ENCODE data around the gene QKI.
"Not testable (repeated sequence)": the region's sequence is repeated elsewhere in the genome, so short reads cannot be mapped to it uniquely, and the experiment has no call there.

Gene QKI

DNA sequence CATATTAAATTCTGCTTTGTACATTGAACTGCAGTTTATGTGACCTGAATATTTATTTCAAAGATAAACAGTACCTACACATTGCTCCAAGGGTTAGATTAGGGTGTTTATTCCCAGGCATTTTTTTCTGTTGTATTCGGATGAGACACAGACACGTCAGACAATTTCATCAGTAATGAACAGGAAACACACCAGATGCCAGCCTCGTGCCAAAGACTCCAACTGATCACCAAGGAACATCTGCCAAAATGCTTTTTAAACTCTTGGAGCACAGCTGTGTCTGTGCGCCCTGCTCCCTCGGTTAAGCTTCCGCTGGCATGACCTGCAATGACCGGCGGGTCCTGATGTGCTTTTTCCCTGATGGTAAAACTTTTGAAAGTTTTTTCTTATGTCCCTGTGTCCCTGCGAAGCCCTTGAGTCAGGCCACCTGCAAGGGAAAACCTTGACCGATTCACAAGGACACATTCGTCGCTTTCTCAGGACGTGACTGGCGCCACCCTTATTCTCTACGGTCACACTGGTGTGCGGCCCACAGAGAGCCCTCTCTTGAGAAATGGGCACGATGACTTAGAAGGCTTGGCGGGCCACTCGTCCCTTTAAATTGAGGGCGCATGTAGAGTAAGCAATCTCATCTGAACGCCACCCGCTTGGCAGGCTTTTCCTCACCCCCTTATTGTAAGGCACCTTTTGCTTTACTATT lies 173.9 kb downstream of the QKI start:
- DNase-seq = no peak

DNA sequence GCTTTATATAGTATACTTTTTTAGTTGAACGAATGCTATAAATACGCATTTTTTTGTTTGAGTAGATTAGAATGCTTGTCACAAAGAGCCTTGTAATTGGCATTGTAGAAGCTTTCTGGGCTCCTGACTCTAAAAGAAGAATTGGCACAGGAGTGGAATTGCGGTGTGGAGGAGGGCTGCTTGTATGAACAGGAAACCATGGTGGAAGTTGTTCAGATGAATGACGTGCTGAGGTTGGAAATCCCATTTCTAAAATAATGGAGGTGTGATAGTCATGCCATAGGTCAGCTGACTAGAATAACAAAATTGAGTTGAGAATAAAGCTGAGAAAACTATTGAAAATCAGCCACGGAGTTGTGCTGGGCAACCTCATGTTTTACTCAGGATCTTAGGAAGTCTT lies 174.9 kb downstream of the QKI start:
- DNase-seq = no peak

DNA sequence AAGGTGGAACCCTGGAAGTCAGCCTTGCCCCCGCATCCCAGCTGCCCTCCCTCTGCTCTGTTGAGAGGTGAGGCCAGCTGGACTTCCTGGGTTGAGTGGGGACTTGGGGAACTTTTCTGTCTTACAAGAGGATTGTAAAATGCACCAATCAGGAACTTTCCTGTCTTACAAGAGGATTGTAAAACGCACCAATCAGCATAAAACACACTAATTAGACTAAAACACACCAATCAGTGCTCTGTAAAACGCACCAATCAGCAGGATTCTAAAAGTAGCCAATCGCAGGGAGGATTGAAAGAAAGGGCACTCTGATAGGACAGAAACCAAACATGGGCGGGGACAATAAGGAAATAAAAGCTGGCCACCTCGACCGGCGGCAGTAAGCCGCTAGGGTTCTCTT lies 175.6 kb downstream of the QKI start:
- DNase-seq = not testable (repeated sequence)

DNA sequence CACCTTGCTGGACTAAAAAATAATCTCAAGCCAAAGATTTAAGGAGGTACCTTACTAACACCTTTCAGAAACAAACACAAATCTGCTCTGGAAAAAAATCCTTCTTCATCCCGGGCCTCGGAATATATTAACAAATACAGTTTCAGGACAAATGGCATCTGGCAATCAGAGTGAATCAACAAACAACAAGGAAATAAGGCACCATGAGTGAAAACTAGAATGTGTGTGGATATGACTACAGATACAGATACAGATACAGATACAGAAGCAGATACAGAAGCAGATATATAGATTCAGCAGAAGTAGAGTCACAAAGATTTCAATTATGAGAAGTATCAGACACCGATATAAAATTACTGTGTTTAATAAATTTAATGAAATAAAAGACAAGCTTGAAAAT lies 178.4 kb downstream of the QKI start:
- DNase-seq = no peak

DNA sequence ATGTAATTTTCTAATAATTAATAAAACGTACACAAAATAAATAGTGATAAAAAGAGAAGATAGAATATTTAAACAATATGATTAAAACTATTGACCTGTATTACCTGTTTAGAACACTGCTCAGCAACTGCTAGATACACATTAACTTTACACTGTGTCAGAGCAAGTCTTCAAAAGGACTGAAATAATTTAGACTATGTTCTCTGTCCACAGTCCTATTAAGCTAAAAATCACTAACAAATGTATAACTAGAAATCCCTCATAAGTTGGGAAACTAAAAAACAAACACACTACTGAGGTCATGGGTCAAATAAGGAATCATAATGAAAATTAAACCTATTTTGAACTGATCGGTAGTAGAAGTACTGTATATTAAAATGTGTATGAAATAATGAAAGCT lies 181.7 kb downstream of the QKI start:
- no peak for DNase-seq

DNA sequence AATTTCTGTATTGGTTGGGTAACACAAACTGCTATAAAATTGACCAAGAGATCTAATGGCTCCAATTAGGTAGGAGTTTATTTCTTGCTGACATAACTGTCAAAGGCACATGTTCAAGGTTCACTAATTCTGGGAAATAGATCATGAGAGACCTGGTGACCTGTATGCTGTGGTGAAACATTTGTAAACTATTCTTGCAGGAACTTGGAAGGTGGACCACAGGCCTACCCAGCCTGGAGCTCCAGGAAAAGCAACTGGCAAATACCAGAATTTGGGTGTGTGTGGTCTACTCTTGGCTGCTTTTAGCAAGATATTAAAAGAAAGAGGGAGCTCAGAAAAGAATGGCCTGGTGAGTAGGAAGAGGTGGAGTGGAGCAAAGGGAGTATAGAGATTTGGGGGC lies 184.6 kb downstream of the QKI start:
- no peak for DNase-seq

DNA sequence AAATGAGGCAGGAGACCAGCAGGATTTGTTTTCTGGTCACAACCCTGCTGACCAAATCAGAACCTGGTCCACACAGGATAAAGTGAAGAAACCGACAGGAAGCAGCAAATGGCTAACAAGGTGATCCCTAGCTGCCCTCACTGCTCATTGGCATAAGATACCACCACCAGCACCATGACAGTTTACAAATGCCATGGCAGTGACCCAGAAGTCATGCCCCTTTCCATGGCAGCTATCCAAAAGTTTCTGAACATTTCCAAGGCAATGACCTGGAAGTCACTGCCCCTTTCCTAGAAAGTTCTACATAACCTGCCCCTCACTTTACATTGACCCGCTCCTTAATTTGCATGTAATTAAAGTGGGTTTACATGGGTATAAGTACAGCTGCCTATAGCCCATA lies 185.2 kb downstream of the QKI start:
- no peak for DNase-seq

DNA sequence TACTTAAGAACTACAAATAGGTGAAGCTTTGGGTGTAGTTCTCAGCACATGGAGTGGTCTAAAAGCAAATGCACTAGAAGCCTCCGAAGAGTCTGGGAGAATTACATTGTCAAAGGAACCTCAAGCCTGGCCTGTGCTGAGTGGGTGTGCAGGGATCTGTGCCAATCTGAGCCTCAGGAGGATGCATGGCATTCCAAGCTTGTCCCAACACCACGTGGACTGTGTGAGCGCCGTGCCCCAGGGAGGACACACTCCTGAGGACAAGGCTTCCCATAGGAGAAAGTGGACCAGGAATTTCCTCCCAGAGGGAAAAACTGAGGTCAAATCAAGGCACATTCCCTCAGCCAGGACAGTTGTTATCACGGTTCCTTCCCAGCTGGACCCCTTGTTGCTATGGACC lies 185.8 kb downstream of the QKI start:
- DNase-seq = no peak

DNA sequence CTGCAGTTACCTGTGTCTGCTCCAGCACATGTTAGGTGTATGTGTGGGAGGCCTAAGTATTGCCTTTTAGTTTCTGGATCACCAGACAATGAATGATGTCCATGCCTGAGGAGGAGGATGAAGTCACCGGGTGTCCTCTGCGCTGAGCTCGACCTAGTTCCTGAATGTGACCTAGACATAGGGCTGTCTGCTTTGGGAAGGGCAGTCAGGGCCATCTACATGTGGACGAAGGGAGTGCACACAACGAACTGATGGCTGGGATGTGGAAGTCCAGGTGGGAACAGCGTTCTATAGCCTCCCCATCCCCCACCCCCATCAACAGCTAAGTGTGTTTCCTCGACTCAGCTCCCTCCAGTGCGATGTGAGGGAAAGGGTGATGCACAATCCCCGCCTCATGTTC lies 186.3 kb downstream of the QKI start:
- no peak for DNase-seq

DNA sequence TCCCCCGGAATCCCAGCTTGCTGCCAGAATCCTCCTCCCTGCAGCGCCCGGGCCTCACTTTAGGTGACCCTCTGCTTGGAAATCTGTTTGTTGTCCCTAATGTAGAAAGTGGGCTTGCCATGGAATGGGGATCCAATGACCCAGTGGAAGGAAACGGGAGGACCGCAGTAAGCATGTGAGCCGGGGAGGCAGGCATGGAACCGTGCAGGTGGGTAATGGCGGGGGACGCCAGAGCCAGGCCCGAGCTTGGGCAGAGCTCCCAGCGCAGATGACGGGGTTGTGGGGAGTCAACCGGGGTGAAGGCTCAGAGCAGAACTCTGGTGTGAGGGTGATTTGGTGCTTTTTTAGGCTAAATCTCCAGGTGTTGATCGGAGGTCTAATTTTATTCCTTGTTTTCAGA lies 188.3 kb downstream of the QKI start:
- no peak for DNase-seq

DNA sequence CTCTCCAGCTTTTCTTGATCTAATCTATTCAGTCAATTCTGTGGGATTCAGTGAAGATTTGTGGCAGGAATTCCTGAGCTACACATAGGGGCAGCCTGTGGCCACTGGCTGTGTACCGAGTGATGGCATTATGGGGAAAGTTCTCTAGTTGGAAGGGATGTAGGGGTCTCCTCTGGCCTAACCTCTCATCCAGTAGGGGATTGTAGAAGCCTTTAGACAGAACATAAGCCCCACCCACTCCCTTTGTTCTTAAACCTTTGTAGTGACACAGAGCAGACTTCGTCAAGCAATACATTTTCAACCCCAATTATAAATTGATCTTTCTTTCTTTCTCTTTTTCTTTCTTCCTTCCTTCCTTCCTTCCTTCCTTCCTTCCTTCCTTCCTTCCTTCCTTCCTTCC lies 188.9 kb downstream of the QKI start:
- no peak for DNase-seq

DNA sequence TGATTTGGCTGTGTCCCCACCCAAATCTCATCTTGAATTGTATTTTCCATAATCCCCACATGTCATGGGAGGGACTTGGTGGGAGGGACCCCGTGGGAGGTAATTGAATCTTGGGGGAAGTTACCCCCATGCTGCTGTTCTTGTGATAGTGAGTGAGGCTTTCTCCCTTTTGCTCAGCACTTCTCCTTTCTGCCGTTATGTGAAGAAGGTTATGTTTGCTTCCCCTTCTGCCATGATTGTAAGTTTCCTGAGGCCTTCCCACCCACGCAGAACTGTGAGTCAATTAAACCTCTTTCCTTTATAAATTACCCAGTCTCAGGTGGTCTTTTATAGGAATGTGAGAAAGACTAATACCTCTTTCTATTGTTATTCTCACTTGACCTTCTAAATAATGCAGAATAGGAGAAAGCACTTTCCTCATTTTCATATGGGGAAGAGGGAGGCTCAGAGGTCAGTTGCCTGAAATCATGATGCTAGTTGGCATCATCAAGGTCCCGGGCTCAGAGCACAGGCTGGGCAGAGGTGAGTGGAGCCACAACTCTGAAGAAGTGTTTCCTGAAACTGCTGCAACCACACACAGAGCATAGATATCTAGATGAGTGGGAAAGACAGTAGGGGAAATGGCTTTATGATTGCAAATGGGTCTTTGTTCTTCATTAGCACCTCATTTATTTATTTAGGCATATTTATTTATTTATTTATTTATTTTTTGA lies 191.0 kb downstream of the QKI start:
- DNase-seq = no peak

DNA sequence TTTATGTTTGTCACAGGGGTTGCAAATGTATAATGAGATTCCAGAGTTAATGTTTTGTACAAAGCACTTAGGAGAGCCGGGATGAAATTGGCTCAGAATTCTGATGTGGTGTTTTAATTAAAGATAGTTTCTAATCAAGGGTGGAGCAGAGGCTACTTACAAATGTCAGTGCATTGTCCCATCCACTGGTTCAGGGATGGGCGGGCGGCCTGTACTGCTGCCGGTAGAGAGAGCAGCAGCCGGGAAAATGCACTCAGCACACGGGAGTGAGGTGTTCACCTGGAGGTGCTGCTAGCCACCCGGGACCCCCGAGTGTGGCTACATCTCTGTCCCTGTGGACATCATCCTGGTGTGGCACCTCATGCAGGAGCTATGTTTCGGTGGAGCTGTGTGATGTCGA lies 193.3 kb downstream of the QKI start:
- no peak for DNase-seq

DNA sequence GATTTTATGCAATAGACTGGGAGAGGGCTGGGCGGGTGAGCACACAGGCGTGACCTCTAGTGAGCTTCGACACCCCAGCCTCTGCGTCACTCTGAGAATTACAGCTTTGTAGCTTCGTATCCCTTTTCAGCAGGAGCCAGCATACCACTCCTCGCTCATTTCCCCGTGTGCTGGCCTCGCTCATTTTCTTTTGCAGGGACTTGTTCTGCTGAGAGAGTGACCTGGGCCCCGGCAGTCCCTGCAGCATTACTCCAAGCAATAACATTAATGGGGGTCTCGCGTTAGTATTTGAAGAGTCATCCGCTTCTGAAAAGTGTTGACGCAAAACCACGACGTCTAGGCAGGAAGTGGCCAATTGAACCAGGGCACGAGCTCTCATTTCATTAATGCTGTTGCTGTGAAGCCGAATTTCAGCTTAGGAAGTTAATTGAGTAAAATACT lies 193.7 kb downstream of the QKI start:
- DNase-seq = no peak

DNA sequence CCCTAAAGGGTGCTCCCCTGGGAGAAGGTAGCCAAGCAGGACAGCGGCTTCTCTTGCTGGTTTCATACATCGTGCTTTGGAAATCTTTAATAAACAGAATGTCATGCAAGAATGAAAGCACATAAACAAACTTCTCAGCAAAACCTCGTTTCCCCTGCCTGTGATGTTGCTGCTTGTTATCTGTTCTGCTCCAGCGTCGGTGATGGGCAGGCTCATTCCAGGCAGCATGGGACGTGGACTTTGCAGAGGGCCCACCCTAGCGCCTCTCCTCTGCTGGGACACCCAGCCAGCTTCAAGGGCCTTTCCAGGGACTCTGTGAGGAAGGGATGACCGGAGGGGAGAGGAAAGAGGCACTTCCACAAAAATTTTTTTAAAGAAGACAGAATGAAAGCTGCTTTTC lies 197.7 kb downstream of the QKI start:
- no peak for DNase-seq

DNA sequence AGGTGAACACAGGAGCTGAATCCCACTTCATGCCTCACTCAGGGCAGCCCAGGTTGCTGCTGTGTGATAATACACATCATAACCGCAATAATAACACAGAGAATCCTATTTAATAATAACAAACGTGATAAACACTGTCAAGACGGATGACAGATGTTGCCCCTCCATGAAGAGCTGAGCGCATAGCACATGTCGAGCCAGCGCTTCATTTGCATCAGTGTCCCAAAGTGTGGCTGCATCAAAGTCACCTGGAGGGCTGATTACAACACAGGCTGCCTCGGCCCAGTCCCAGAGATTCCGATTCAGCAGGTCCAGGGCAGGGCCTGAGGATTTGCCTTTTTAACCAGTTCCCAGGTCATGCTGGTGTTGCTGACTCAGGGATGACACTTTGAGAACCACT lies 198.5 kb downstream of the QKI start:
- DNase-seq = no peak

DNA sequence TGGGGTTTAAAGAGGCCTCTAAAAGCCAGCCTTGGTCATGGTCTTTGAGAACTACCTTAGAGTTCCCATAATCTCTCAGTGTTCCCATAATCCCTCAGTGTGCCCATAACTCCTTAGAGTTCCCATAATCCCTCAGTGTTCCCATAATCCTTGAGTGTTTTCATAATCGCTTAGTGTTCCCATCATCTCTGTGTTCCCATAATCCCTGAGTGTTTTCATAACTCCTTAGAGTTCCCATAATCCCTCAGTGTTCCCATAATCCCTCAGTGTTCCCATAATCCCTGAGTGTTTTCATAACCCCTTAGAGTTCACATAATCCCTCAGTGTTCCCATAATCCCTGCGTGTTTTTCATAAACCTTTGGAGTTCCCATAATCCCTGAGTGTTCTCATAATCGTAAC lies 199.2 kb downstream of the QKI start:
- DNase-seq = no peak

DNA sequence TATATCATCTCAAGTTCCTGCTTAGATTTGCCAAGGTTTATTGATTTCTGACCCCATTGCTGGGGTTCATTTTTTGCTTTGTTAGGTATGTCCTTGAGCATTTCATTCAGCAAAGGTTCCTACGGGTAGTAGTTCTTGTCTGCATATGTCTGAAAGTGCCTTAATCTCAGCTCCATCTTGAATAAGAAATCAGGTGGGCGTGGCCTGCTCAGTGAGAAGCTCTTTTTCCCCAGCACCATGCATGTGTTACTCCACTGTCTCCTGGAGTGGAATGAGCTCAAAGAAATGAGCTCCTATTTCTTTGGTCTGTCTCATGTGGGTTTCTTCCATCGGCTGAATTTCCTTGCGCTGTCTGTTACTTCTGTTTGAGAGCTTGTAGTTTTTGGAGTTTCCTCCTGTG lies 201.9 kb downstream of the QKI start:
- DNase-seq = no peak

DNA sequence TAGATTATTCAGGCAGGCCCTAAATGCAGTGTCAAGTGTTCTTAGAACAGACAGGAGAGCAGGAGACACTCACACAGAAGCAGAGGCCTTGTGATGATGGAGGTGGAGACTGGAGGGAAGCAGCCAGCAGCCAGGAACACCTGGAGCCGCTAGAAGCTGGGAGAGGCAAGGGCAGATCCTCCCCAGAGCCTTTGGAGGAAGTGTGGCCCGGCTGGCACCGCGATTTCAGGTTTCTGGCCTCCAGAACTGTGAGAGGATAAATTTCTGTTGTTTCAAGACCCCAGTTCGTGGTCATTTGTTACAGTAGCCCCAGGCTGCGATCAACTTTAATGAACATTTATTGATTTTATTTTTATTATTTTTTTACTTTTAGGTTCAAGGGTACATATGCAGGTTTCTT lies 203.0 kb downstream of the QKI start:
- DNase-seq = no peak

DNA sequence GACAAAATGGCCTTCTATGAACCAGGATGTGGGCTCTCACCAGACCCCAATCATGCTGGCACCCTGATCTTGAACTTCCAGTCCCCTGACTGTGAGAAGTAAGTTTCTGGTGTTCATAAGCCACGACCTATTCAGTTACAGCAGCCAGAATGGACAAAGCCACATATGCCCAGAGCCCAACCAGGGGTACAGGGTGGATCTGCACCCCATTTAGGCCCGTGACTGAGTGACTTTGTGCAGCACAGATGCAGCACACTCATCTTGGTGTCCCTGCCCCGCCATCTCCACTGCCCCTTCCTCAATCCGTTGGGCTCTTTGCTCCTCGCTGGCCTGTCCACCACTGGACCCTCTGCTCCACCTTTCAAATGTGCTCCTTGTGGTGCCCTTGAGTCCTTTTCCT lies 205.6 kb downstream of the QKI start:
- DNase-seq = no peak

DNA sequence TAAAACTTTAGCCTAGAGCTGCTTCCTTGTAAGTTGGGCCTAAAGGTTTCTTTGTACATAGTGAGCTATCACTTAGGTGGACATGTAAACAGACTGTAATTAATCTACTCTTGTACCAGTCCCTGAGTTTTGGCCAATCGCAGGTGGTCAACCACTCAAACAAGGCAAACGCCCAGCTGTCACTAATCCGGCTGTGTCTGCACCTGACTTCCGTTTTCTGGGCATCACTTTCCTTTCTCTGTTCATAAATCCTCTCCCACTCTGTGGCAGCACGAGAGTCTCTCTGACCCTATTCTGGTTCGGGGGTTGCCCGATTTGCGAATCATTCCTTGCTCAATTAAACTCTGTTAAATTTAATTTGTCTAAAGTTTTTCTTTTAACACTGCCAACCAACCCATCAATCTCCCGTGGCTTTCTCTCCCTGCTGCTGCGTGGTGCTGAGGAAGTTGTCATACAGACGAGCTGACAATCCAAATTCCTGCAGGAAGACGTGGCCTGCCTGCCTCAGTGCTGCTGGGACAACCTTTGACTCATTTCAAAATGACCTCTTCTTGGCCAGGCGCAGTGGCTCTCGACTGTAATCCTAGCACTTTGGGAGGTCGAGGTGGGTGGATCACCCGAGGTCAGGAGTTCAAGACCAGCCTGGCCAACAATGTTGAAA lies 206.3 kb downstream of the QKI start:
- no peak for DNase-seq

DNA sequence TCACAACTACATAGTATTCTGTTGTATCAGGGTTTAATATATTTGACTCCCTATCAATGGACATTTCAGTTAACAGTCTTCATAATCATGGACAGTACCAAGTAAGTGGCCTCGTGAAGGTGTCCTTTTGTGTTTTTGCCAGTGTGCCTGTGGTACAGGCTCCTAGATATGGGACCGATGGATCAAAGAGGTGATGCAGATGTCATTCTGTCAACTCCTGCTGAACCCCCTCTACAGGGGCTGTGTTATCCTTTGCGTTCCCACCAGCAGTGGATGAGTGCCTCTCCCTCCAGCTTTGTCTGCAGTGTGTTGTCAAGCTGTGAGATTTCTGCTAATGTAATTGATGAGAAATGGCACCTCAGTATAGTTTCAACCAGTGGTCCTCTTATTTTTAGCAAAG lies 210.7 kb downstream of the QKI start:
- DNase-seq = no peak

DNA sequence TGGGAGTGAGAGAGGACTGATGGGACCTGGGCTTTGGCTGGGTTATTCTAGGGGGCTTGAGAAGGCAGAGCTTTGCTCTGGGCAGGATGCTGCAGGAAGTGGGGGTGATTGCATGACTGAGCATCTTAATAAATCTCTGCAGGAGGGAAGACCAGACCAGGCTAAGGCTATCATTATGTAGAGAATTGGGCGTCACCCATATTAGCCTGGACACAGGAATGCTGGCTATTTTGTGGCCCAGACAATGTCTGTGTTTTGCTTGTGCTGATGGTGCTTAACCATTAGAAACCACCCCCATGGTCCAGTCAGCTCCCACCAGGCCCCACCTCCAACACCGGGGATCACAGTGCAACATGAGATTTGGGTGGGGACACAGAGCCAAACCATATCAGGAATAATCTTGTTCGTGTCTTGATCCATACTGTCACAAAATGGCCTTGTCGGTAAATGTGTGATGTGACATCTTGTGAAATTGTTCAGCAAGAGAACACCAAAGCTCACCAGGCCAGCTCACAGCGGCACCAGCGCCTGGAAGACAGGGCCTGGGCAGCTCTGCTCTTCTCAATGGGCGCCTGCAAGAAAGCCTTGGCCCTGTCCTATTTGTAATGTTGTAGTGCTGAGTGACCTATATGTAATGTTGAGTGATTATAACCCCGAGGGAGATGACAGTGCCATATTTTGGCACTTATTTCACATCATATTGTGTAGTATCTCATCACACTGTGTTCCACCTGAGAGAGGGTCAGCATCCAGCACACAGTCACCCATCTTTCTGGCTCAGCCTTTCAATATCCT lies 211.8 kb downstream of the QKI start:
- DNase-seq = no peak
